HepG2 (cell line): ENCODE data around the gene TAS2R19. TPM values are rescaled to one million over a fixed set of nuclear protein-coding genes. Genes with fewer than 3 reads are reported as not detected.

Source experiments
- ATAC-seq: fragments of 200-7000 bp; cut with Tn5 transposase; 3 replicates; pipeline ENCODE4 v1.9.1; 2020; ENCODE audit warnings: mild to moderate bottlenecking, moderate library complexity
- BruUV-seq: library from RNA; stranded (reverse); fragments of 400-500 nt; replicated peaks from 2 replicates; lab custom pipeline; 2021; lab: Mats Ljungman, UMichigan
- CTCF ChIA-PET: fragments of 300-600 bp; formaldehyde crosslinking; extraction: SDS; loops from one replicate; lab custom pipeline; 2021; ENCODE audit warnings: low total read pairs, inconsistent platforms, low intra/inter-chr PET ratio; lab: Yijun Ruan, JAX
- POLR2A ChIA-PET: fragments of 350-600 bp; sonication (Branson Sonifier 250); formaldehyde crosslinking; loops from one replicate; lab custom pipeline; 2020; ENCODE audit warnings: antibody characterized with exemption, inconsistent platforms; lab: Yijun Ruan, JAX
- DNase-seq: peaks from one replicate; pipeline ENCODE4 v3.0.0-alpha.2; 2015; ENCODE audit warnings: low spot score
- FAIRE-seq: peaks from 3 replicates; lab custom pipeline; 2011; peaks lifted over from hg19 to GRCh38; lab: Jason Lieb, UNC
- H2AFZ ChIP-seq: one replicate; pipeline ENCODE4 v1.6.1; 2011; ENCODE audit warnings: low read length, inconsistent platforms
- H3K27ac ChIP-seq: fragments of 300-600 bp; 3 replicates; pipeline ENCODE4 v1.8.0; 2011; ENCODE audit warnings: mixed run types, mild to moderate bottlenecking, mixed read lengths, low read length, inconsistent platforms; ENCODE audit not compliant: insufficient read depth; ENCODE audit errors: extremely low read length
- H3K27me3 ChIP-seq, 2 experiments: fragments of 200-600 bp in 1 of 2; 2 replicates in 1 of 2; 3 replicates in 1 of 2; pipeline versions ENCODE4 v1.6.0 to v1.8.0; 2011; ENCODE audit warnings: low read length in 2 of 2, mild to moderate bottlenecking in 2 of 2, moderate library complexity in 2 of 2, inconsistent platforms in 1 of 2; ENCODE audit not compliant: insufficient read depth in 2 of 2, control insufficient read depth in 1 of 2
- H3K36me3 ChIP-seq, 2 experiments: fragments of 200-600 bp in 1 of 2; replicated peaks in 1 of 2; 2 replicates in 1 of 2; 3 replicates in 1 of 2; pipeline versions ENCODE4 v1.5.1 to v1.8.0; 2011; ENCODE audit warnings: low read length in 2 of 2, inconsistent platforms in 1 of 2; ENCODE audit not compliant: insufficient read depth in 2 of 2, control insufficient read depth in 1 of 2
- H3K4me1 ChIP-seq: 2 replicates; pipeline ENCODE4 v1.5.1; 2012; ENCODE audit warnings: low read length, inconsistent platforms; ENCODE audit not compliant: insufficient read depth
- H3K4me2 ChIP-seq: 2 replicates; pipeline ENCODE4 v1.6.0; 2011; ENCODE audit warnings: low read depth, low read length, inconsistent platforms
- H3K4me3 ChIP-seq, 3 experiments: fragments of 200-600 bp in 1 of 3; sonication (generic), shearing (Covaris generic) in 1 of 3; replicated peaks in 1 of 3; 2 replicates each; pipeline ENCODE4 v1.5.1; 2011 to 2016; ENCODE audit warnings: low read length in 3 of 3, inconsistent platforms in 2 of 3, low read depth in 2 of 3, mild to moderate bottlenecking in 2 of 3, control low read depth in 1 of 3, mixed read lengths in 1 of 3; ENCODE audit not compliant: insufficient read depth in 1 of 3
- H3K79me2 ChIP-seq: one replicate; pipeline ENCODE4 v1.6.1; 2011; ENCODE audit warnings: low read length, inconsistent platforms; ENCODE audit not compliant: insufficient read depth
- H3K9ac ChIP-seq: 2 replicates; pipeline ENCODE4 v1.6.0; 2011; ENCODE audit warnings: mild to moderate bottlenecking, low read depth, low read length, inconsistent platforms; ENCODE audit not compliant: insufficient read depth
- H3K9me3 ChIP-seq: 2 replicates; pipeline ENCODE4 v1.5.1; 2012; ENCODE audit warnings: mild to moderate bottlenecking, low read length
- H4K20me1 ChIP-seq: 2 replicates; pipeline ENCODE4 v1.6.0; 2011; ENCODE audit warnings: inconsistent platforms, mild to moderate bottlenecking, low read length, moderate library complexity; ENCODE audit not compliant: insufficient read depth
- BRD4 ChIP-seq: sonication (generic); formaldehyde crosslinking; IDR thresholded peaks from 2 replicates; pipeline ENCODE4 v1.4.0; 2020; ENCODE audit warnings: missing genetic modification reagents
- CHD4 ChIP-seq: fragments of 200-600 bp; sonication (generic); IDR thresholded peaks from 2 replicates; pipeline ENCODE4 v1.7.0; 2017; ENCODE audit warnings: mild to moderate bottlenecking, low read length, borderline replicate concordance
- DNMT3B ChIP-seq: conservative IDR thresholded peaks from 2 replicates; pipeline ENCODE4 v1.6.1; 2016; ENCODE audit warnings: missing biosample characterization, control low read depth
- ELF3 ChIP-seq: IDR thresholded peaks from 2 replicates; pipeline ENCODE4 v1.6.1; 2016; ENCODE audit warnings: missing genetic modification reagents, missing compliant biosample characterization
- KDM5B ChIP-seq: sonication (generic); formaldehyde crosslinking; IDR thresholded peaks from 2 replicates; pipeline ENCODE4 v1.4.0; 2020; ENCODE audit warnings: missing genetic modification reagents, mild to moderate bottlenecking, borderline replicate concordance
- PRDM15 ChIP-seq: sonication (generic); formaldehyde crosslinking; IDR thresholded peaks from 2 replicates; pipeline ENCODE4 v1.4.0; 2020; ENCODE audit warnings: missing genetic modification reagents
- SATB2 ChIP-seq: sonication (generic); formaldehyde crosslinking; IDR thresholded peaks from 2 replicates; pipeline ENCODE4 v1.5.0; 2020; ENCODE audit warnings: missing genetic modification reagents
- TARDBP ChIP-seq: sonication (generic); formaldehyde crosslinking; IDR thresholded peaks from 2 replicates; pipeline ENCODE4 v1.8.0; 2022; ENCODE audit warnings: mild to moderate bottlenecking, missing genetic modification reagents
- ZBTB3 ChIP-seq: sonication (generic); formaldehyde crosslinking; IDR thresholded peaks from 2 replicates; pipeline ENCODE4 v1.4.0; 2020; ENCODE audit warnings: low read depth, mild to moderate bottlenecking, moderate library complexity, missing genetic modification reagents, borderline replicate concordance
- ZIK1 ChIP-seq: sonication (generic); formaldehyde crosslinking; IDR thresholded peaks from 2 replicates; pipeline ENCODE4 v1.5.0; 2020; ENCODE audit warnings: mild to moderate bottlenecking, low read depth, missing genetic modification reagents, borderline replicate concordance
- ZNF10 ChIP-seq: sonication (generic); formaldehyde crosslinking; IDR thresholded peaks from 2 replicates; pipeline ENCODE4 v1.4.0; 2020; ENCODE audit warnings: mild to moderate bottlenecking, low read depth, missing genetic modification reagents, borderline replicate concordance
- ZNF24 ChIP-seq: fragments of 450-650 bp; IDR thresholded peaks from 2 replicates; pipeline ENCODE4 v1.6.1; 2017; ENCODE audit warnings: antibody characterized with exemption, mild to moderate bottlenecking
- ZNF276 ChIP-seq: sonication (generic); formaldehyde crosslinking; IDR thresholded peaks from 2 replicates; pipeline ENCODE4 v1.4.0; 2020; ENCODE audit warnings: mild to moderate bottlenecking, low read depth, missing genetic modification reagents
- ZNF333 ChIP-seq: sonication (generic); formaldehyde crosslinking; IDR thresholded peaks from 2 replicates; pipeline ENCODE4 v1.4.0; 2020; ENCODE audit warnings: mild to moderate bottlenecking, missing genetic modification reagents, borderline replicate concordance
- ZNF383 ChIP-seq: sonication (generic); formaldehyde crosslinking; IDR thresholded peaks from 2 replicates; pipeline ENCODE4 v1.4.0; 2020; ENCODE audit warnings: missing genetic modification reagents, mild to moderate bottlenecking, borderline replicate concordance
- ZNF501 ChIP-seq: sonication (generic); formaldehyde crosslinking; IDR thresholded peaks from 2 replicates; pipeline ENCODE4 v1.5.1; 2020; ENCODE audit warnings: mild to moderate bottlenecking, moderate library complexity, missing genetic modification reagents
- ZNF547 ChIP-seq: sonication (generic); formaldehyde crosslinking; IDR thresholded peaks from 2 replicates; pipeline ENCODE4 v1.5.1; 2020; ENCODE audit warnings: mild to moderate bottlenecking, missing genetic modification reagents
- ZNF770 ChIP-seq: sonication (generic); formaldehyde crosslinking; IDR thresholded peaks from 2 replicates; pipeline ENCODE4 v1.5.0; 2020; ENCODE audit warnings: mild to moderate bottlenecking, missing genetic modification reagents
- WGBS: methylation state at CpG from one replicate; pipeline ENCODE4 v1.1.6; 2017; ENCODE audit warnings: low lambda C conversion rate; 5-methylcytosine and 5-hydroxymethylcytosine counted together
- in situ Hi-C: cut with HindIII; loops from 2 replicates; pipeline ENCODE4 v1.10.0; 2017; ENCODE audit warnings: low pct_unique_long_range_greater_than_20kb; ENCODE audit not compliant: extremely low pct_ligation_motif_present
- intact Hi-C: fragments of 100-400 bp; cut with micrococcal nuclease; formaldehyde crosslinking; loops from one replicate; pipeline ENCODE4 v1.10.0; 2022; ENCODE audit not compliant: unreplicated experiment
- polyA plus RNA-seq, 8 experiments: library from polyadenylated mRNA; depleted of rRNA in 3 of 8; stranded (reverse) in 7 of 8; unstranded in 1 of 8; fragments of >200 nt; fragmentation: Illumina TruSeq in 4 of 8; extraction: Trizol in 4 of 8; gene quantifications; 2 replicates each; pipeline versions ENCODE4 v1.2.1 to v1.2.3, GENCODE V29; 2011 to 2016; ENCODE audit warnings: low read depth in 4 of 8, missing spikeins in 1 of 8, mixed read lengths in 1 of 8; ENCODE audit not compliant: insufficient read depth in 1 of 8
- total RNA-seq, 5 experiments: library from RNA; depleted of rRNA; stranded (reverse); fragments of >200 nt; fragmentation: Illumina TruSeq; extraction: Trizol; gene quantifications; 2 replicates each; pipeline ENCODE4 v1.2.3, GENCODE V29; 2016; ENCODE audit warnings: low read depth in 1 of 5

The TAS2R19 gene
- total and polyA plus RNA-seq, 2 of the 13 experiments (the other 11 are each of a cell fraction or from before 2014, with no cell fraction given), result 0.62 to 5.3 TPM

GRCh38 chr12:10994307-10994706 lies 28.1 kb downstream of the TAS2R19 start (continued):
- no peak for TF ChIP-seq BRD4 (CRISPR knock-in tag)
- no peak for TF ChIP-seq ZNF383 (CRISPR knock-in tag)
- no peak for TF ChIP-seq CHD4
- TF ChIP-seq KDM5B (CRISPR knock-in tag), result no peak
- no peak for TF ChIP-seq ZNF547 (CRISPR knock-in tag)
- no peak for TF ChIP-seq SATB2
- no peak for TF ChIP-seq PRDM15
- no peak for TF ChIP-seq DNMT3B (CRISPR knock-in tag)
- TF ChIP-seq ELF3 (CRISPR knock-in tag), result no peak
- TF ChIP-seq TARDBP (CRISPR knock-in tag), result no peak

GRCh38 chr12:10989107-10989506 lies 33.3 kb downstream of the TAS2R19 start:
- Histone ChIP-seq H3K27me3 (no peaks in the 10 kb centered on the region), H3K9me3 (peaks cover 11% of the 10 kb centered on the region), H3K27ac (no peak overlapping the region), H3K4me3 (no peak overlapping the region), H3K9ac (no peak overlapping the region), H4K20me1 (no peaks in the 10 kb centered on the region), H3K36me3 (peaks cover 0 to 2% of the 10 kb centered on the region in 2 experiments; a peak in 1 of 5 replicates), H3K4me2 (no peak overlapping the region), H3K4me1 (no peaks in the 10 kb centered on the region), H3K79me2 (no peaks in the 10 kb centered on the region), H2AFZ (no peak overlapping the region)
- 97% methylated on average over 2 of the region's 2 CpGs for WGBS
- FAIRE-seq (no peak), DNase-seq (no peak), ATAC-seq (no peak)
- in situ Hi-C loops (no loop called here), intact Hi-C loops (no loop called here)
- BruUV-seq, result no TSS peak
- ChIA-PET POLR2A (no interaction called here), CTCF (no interaction called here)
- TF ChIP-seq ZBTB3 (CRISPR knock-in tag) (no peak), ZNF276 (no peak), ZNF770 (CRISPR knock-in tag) (no peak), ZNF10 (CRISPR knock-in tag) (no peak), ZNF24 (no peak), ZNF333 (CRISPR knock-in tag) (no peak), ZIK1 (CRISPR knock-in tag) (no peak), ZNF501 (no peak)
